Adipose tissue (tissue), 3 donors: Measurements from ENCODE around the gene SERPINB3. TPM values are rescaled to one million over a fixed set of nuclear protein-coding genes. Genes with fewer than 3 reads are reported as not detected.
"Not testable (repeated sequence)": the region's sequence is repeated elsewhere in the genome, so short reads cannot be mapped to it uniquely, and the experiment has no call there.

Source experiments
- H3K27ac ChIP-seq: one replicate; pipeline ENCODE4 v1.5.1; 2013; ENCODE audit warnings: low read depth, low read length
- WGBS, 3 donors: extraction: QIAGEN DNeasy Blood & Tissue Kit; methylation state at CpG; one replicate each; pipeline ENCODE4 v1.1.7; 2013; 5-methylcytosine and 5-hydroxymethylcytosine counted together
- polyA plus RNA-seq, 3 donors: library from polyadenylated mRNA; stranded (reverse); fragments of 200-250 nt; gene quantifications; one replicate each; pipeline ENCODE4 v1.2.3, GENCODE V29; 2013
- donor health status: healthy with polysubstance abuse.
- donor health status: Bipolar disorder and iron deficiency.
- donor health status: healthy.

SERPINB3 gene
- polyA plus RNA-seq, 3 donors, result 0.08 to 1.1 TPM; not detected in 1

- WGBS, 3 donors, result 75 to 84% (median 81%) methylated on average over 1 of the region's 1 CpG
- no peak overlapping the region for H3K27ac ChIP-seq
These were observed 2.9 kb upstream of the SERPINB3 start for GRCh38 chr18:63664571-63664970.

- not testable (repeated sequence) for H3K27ac ChIP-seq
- 75 to 87% (median 85%) methylated on average over 4 of the region's 4 CpGs for WGBS, 3 donors
These were observed 2.8 kb downstream of the SERPINB3 start for GRCh38 chr18:63658920-63659319.

GRCh38 chr18:63650271-63650670, 11.4 kb downstream of the SERPINB3 start:
- not testable (repeated sequence) for H3K27ac ChIP-seq
- WGBS, 3 donors, result 66 to 75% (median 68%) methylated on average over 3 of the region's 3 CpGs

GRCh38 chr18:63648241-63648640, 13.5 kb downstream of the SERPINB3 start:
- H3K27ac ChIP-seq, result no peak overlapping the region
- 62 to 78% (median 72%) methylated on average over 7 of the region's 7 CpGs for WGBS, 3 donors

GRCh38 chr18:63646936-63647335, 14.8 kb downstream of the SERPINB3 start:
- H3K27ac ChIP-seq, result no peak overlapping the region

- 33 to 93% (median 93%) methylated on average over 1 of the region's 1 CpG for WGBS, 3 donors
- not testable (repeated sequence) for H3K27ac ChIP-seq
These were observed 17.0 kb downstream of the SERPINB3 start for GRCh38 chr18:63644694-63645093.

GRCh38 chr18:63644142-63644541, 17.6 kb downstream of the SERPINB3 start, which contains the start of gene SERPINB4:
SERPINB4 (minus strand) TSS chr18:63644256; CDS start chr18:63643577, 679 bp downstream.
- WGBS, 3 donors, result 75 to 100% (median 86%) methylated on average over 1 of the region's 2 CpGs
- H3K27ac ChIP-seq, result not testable (repeated sequence)

- H3K27ac ChIP-seq, result not testable (repeated sequence)
- 81 to 91% (median 91%) methylated on average over 4 of the region's 4 CpGs for WGBS, 3 donors
These were observed 18.9 kb downstream of the SERPINB3 start for GRCh38 chr18:63642668-63643356.

GRCh38 chr18:63641157-63641680, 20.5 kb downstream of the SERPINB3 start:
- WGBS, 3 donors, result 89 to 91% (median 90%) methylated on average over 4 of the region's 4 CpGs
- H3K27ac ChIP-seq, result not testable (repeated sequence)

GRCh38 chr18:63637703-63638102, 24.0 kb downstream of the SERPINB3 start:
- H3K27ac ChIP-seq, result no peak overlapping the region
- WGBS, 3 donors, result 84 to 90% (median 89%) methylated on average over 6 of the region's 6 CpGs

- no peak overlapping the region for H3K27ac ChIP-seq
These were observed 33.9 kb downstream of the SERPINB3 start for GRCh38 chr18:63627819-63628218.

GRCh38 chr18:63626431-63626830, 35.3 kb downstream of the SERPINB3 start:
- H3K27ac ChIP-seq, result no peak overlapping the region
- WGBS, 3 donors, result 58 to 86% (median 75%) methylated on average over 4 of the region's 4 CpGs

GRCh38 chr18:63624863-63625262, 36.8 kb downstream of the SERPINB3 start:
- WGBS, 3 donors, result 79 to 89% (median 87%) methylated on average over 3 of the region's 3 CpGs
- H3K27ac ChIP-seq, result no peak overlapping the region

GRCh38 chr18:63619661-63620060, 42.0 kb downstream of the SERPINB3 start:
- no peak overlapping the region for H3K27ac ChIP-seq
- WGBS, 3 donors, result 72 to 90% (median 89%) methylated on average over 3 of the region's 3 CpGs

GRCh38 chr18:63617915-63618234, 43.8 kb downstream of the SERPINB3 start:
- 85 to 92% (median 90%) methylated on average over 2 of the region's 2 CpGs for WGBS, 3 donors
- no peak overlapping the region for H3K27ac ChIP-seq

GRCh38 chr18:63617049-63617914, 44.4 kb downstream of the SERPINB3 start:
- H3K27ac ChIP-seq, result no peak overlapping the region
- 25 to 38% (median 33%) methylated on average over 3 of the region's 3 CpGs for WGBS, 3 donors

GRCh38 chr18:63613420-63613819, 48.3 kb downstream of the SERPINB3 start:
- H3K27ac ChIP-seq, result no peak overlapping the region
- 74 to 88% (median 84%) methylated on average over 4 of the region's 4 CpGs for WGBS, 3 donors

- 74 to 87% (median 81%) methylated on average over 3 of the region's 3 CpGs for WGBS, 3 donors
- H3K27ac ChIP-seq, result no peak overlapping the region
These were observed 55.2 kb downstream of the SERPINB3 start for GRCh38 chr18:63606526-63606925.
